ENCODE data around the gene PCDHA9.
A peak's percentile ranks its signal among the peaks of the same experiment; 100 is the strongest.
"Not testable (repeated sequence)": the region's sequence is repeated elsewhere in the genome, so short reads cannot be mapped to it uniquely, and the experiment has no call there.

PCDHA9 gene

DNA sequence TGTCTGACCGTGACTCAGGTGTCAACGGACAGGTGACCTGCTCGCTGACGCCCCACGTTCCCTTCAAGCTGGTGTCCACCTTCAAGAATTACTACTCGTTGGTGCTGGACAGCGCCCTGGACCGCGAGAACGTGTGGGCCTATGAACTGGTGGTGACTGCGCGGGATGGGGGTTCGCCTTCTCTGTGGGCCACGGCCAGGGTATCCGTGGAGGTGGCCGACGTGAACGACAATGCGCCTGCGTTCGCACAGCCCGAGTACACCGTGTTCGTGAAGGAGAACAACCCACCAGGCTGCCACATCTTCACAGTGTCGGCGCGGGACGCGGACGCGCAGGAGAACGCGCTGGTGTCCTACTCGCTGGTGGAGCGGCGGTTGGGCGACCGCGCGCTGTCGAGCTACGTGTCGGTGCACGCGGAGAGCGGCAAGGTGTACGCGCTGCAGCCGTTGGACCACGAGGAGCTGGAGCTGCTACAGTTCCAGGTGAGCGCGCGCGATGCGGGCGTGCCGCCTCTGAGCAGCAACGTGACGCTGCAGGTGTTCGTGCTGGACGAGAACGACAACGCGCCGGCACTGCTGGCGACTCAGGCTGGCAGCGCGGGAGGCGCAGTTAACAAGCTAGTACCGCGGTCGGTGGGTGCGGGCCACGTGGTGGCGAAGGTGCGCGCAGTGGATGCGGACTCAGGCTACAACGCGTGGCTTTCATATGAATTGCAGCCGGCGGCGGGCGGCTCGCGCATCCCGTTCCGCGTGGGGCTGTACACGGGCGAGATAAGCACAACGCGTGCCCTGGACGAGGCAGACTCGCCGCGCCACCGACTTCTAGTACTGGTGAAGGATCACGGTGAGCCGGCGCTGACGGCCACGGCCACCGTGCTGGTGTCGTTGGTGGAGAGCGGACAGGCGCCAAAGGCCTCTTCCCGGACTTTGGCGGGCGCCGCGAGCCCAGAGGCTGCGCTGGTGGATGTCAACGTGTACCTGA lies 22.3 kb downstream of the PCDHA9 start:
- no peaks in the 10 kb centered on the region for H3K36me3 ChIP-seq (ENCODE audit: insufficient read depth, low read length)
- H2AFZ ChIP-seq (ENCODE audit: low read depth, low read length) = no peak overlapping the region
- no peak overlapping the region for H3K4me2 ChIP-seq (ENCODE audit: insufficient read depth, low read length)
- TF ChIP-seq, protein P1, sequence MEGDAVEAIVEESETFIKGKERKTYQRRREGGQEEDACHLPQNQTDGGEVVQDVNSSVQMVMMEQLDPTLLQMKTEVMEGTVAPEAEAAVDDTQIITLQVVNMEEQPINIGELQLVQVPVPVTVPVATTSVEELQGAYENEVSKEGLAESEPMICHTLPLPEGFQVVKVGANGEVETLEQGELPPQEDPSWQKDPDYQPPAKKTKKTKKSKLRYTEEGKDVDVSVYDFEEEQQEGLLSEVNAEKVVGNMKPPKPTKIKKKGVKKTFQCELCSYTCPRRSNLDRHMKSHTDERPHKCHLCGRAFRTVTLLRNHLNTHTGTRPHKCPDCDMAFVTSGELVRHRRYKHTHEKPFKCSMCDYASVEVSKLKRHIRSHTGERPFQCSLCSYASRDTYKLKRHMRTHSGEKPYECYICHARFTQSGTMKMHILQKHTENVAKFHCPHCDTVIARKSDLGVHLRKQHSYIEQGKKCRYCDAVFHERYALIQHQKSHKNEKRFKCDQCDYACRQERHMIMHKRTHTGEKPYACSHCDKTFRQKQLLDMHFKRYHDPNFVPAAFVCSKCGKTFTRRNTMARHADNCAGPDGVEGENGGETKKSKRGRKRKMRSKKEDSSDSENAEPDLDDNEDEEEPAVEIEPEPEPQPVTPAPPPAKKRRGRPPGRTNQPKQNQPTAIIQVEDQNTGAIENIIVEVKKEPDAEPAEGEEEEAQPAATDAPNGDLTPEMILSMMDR (IDR thresholded peaks at IDR 0.05; ENCODE audit: borderline replicate concordance, extremely low read depth, low read length, poor library complexity, severe bottlenecking) = no peak
- no peak for TF ChIP-seq EZH2 (IDR thresholded peaks at IDR 0.05; ENCODE audit: borderline replicate concordance, low read depth, low read length, severe bottlenecking)
- H3K27ac ChIP-seq (ENCODE audit: low read length) = no peak overlapping the region
- peaks cover 3% of the 10 kb centered on the region for H3K27me3 ChIP-seq (ENCODE audit: insufficient read depth, low read length, poor library complexity)
- ATAC-seq (ENCODE audit: insufficient read depth, low read depth) (no peak), DNase-seq (no peak)
- H4K20me1 ChIP-seq (ENCODE audit: insufficient read depth, low read length) = no peaks in the 10 kb centered on the region
- no peak overlapping the region for H3K4me3 ChIP-seq (ENCODE audit: low read depth in 1 of 2, low read length in 2 of 2)
- H3K9ac ChIP-seq (ENCODE audit: low read depth, low read length) = no peak overlapping the region
- no peaks in the 10 kb centered on the region for H3K79me2 ChIP-seq (ENCODE audit: insufficient read depth, low read length)
- H3K4me1 ChIP-seq (ENCODE audit: insufficient read depth, low read length) = no peaks in the 10 kb centered on the region
- H3K9me3 ChIP-seq (ENCODE audit: insufficient read depth, low read length, severe bottlenecking) = no peaks in the 10 kb centered on the region

DNA sequence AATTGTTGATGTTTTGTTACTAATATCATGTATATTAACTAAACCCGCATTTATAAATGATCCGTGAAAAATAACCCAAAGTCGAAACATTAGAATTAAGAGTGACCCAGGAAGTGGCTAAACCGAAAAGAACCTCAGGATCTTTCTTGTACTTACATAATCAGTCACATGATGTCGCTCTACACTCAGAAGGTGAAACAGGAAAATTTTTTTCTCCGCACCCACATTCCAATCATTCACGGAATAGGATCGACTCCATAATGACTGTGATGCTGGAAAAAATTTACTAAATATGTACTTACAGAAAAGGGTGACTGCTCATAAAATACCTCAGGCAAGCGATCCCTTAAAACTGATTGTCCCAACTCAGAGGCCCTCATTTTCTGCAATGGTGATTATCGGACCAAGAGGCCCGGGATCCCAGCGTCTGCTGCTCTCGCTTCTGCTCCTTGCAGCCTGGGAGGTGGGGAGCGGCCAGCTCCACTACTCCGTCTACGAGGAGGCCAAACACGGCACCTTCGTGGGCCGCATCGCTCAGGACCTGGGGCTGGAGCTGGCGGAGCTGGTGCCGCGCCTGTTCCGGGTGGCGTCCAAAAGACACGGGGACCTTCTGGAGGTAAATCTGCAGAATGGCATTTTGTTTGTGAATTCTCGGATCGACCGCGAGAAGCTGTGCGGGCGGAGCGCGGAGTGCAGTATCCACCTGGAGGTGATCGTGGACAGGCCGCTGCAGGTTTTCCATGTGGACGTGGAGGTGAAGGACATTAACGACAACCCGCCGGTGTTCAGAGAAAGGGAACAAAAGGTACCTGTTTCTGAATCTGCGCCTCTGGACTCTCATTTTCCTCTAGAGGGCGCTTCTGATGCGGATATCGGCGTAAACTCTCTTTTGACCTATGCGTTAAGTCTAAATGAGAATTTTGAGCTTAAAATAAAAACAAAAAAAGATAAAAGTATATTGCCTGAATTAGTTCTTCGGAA lies 27.2 kb downstream of the PCDHA9 start, which contains the start of gene PCDHA12:
TSS of gene PCDHA12 (plus strand) at position 224 of the 981 bp plus-strand sequence. CDS start at position 389, 165 bp downstream.
- H3K79me2 ChIP-seq (ENCODE audit: insufficient read depth, low read length) = no peaks in the 10 kb centered on the region
- no peaks in the 10 kb centered on the region for H3K4me1 ChIP-seq (ENCODE audit: insufficient read depth, low read length)
- TF ChIP-seq EZH2 (IDR thresholded peaks at IDR 0.05; ENCODE audit: borderline replicate concordance, low read depth, low read length, severe bottlenecking) = no peak
- TF ChIP-seq, protein P1 (IDR thresholded peaks at IDR 0.05; ENCODE audit: borderline replicate concordance, extremely low read depth, low read length, poor library complexity, severe bottlenecking) = peak; percentile 12
- H2AFZ ChIP-seq (ENCODE audit: low read depth, low read length) = no peak within 1 kb of the TSS
- H3K27me3 ChIP-seq (ENCODE audit: insufficient read depth, low read length, poor library complexity) = peaks cover under 1% of the 10 kb centered on the region
- H3K9ac ChIP-seq (ENCODE audit: low read depth, low read length) = no peak within 1 kb of the TSS
- no peak for DNase-seq
- no peaks in the 10 kb centered on the region for H3K36me3 ChIP-seq (ENCODE audit: insufficient read depth, low read length)
- H3K4me3 ChIP-seq (ENCODE audit: low read depth in 1 of 2, low read length in 2 of 2) = no peak within 1 kb of the TSS
- no peak within 1 kb of the TSS for H3K4me2 ChIP-seq (ENCODE audit: insufficient read depth, low read length)
- no peaks in the 10 kb centered on the region for H3K9me3 ChIP-seq (ENCODE audit: insufficient read depth, low read length, severe bottlenecking)
- no peak for ATAC-seq (ENCODE audit: insufficient read depth, low read depth)
- no peaks in the 10 kb centered on the region for H4K20me1 ChIP-seq (ENCODE audit: insufficient read depth, low read length)
- H3K27ac ChIP-seq (ENCODE audit: low read length) = no peak within 1 kb of the TSS

DNA sequence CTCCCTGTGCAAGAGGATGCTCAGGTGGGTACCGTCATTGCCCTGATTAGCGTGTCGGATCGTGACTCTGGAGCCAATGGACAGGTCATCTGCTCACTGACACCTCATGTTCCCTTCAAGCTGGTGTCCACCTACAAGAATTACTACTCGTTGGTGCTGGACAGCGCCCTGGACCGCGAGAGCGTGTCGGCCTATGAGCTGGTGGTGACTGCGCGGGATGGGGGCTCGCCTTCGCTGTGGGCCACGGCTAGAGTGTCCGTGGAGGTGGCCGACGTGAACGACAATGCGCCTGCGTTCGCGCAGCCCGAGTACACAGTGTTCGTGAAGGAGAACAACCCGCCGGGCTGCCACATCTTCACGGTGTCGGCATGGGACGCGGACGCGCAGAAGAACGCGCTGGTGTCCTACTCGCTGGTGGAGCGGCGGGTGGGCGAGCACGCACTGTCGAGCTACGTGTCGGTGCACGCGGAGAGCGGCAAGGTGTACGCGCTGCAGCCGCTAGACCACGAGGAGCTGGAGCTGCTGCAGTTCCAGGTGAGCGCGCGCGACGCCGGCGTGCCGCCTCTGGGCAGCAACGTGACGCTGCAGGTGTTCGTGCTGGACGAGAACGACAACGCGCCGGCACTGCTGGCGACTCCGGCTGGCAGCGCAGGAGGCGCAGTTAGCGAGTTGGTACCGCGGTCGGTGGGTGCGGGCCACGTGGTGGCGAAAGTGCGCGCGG lies 28.5 kb downstream of the PCDHA9 start:
- H3K79me2 ChIP-seq (ENCODE audit: insufficient read depth, low read length); H4K20me1 ChIP-seq (ENCODE audit: insufficient read depth, low read length); H3K4me1 ChIP-seq (ENCODE audit: insufficient read depth, low read length); ATAC-seq (ENCODE audit: insufficient read depth, low read depth); DNase-seq; H3K4me3 ChIP-seq (ENCODE audit: low read depth in 1 of 2, low read length in 2 of 2); H3K4me2 ChIP-seq (ENCODE audit: insufficient read depth, low read length); H3K27ac ChIP-seq (ENCODE audit: low read length); H3K9me3 ChIP-seq (ENCODE audit: insufficient read depth, low read length, severe bottlenecking); H2AFZ ChIP-seq (ENCODE audit: low read depth, low read length); H3K9ac ChIP-seq (ENCODE audit: low read depth, low read length); H3K36me3 ChIP-seq (ENCODE audit: insufficient read depth, low read length); H3K27me3 ChIP-seq (ENCODE audit: insufficient read depth, low read length, poor library complexity): not testable (repeated sequence)
